Medulla oblongata (tissue), 1 donor: Measurements from ENCODE around the gene CA10.

ENCODE experiments used
- DNase-seq: peaks from one replicate; pipeline ENCODE4 v3.0.0-alpha.2; 2015; ENCODE audit errors: extremely low spot score

Gene CA10

DNA sequence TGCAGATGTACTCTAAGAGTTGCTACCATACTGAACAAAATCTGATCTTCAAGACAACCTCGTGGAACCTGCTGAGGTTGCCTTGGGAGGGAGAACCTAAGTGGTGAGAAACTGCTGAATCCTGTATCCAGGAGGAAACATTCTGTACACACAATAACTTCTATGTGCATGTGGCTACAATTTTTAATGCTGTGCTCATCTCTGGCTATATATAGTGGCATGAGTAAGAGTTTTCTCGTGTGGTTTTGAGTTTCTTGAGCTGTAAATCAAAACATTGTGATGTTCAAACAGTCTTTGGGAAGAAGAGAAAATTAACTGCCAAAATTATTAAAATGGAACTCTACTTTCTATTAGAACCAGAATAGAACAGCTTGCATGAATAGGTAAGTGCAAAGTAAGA is 206.8 kb downstream of the CA10 start:
- DNase-seq: no peak

GRCh38 chr17:51948128-51948527 is 210.4 kb downstream of the CA10 start:
- no peak for DNase-seq

GRCh38 chr17:51947160-51947735 is 211.3 kb downstream of the CA10 start:
- DNase-seq: no peak

- no peak for DNase-seq
Measured at GRCh38 chr17:51946311-51946710, 212.2 kb downstream of the CA10 start.

DNA sequence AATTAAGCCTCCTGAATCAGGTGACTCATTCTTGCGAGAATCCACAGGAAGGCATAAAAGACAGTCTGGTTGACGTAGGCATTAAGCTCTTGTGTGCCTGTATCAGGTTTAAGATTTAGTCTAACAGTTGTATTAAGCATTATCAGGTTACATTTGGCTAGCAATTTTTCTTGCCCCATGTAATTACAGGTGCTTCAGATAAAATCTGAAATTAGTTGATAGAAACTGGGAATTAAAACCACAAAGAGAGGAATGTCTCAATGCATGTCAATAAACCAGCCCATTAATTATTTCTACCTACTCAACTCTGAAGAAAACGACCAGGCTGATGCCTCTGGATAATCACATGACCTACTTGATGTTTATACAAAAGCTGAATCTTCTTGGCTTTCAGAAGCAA is 217.2 kb downstream of the CA10 start:
- no peak for DNase-seq

- no peak for DNase-seq
Measured at GRCh38 chr17:51937264-51937663, 221.2 kb downstream of the CA10 start.

GRCh38 chr17:51935477-51935876 is 223.0 kb downstream of the CA10 start:
- no peak for DNase-seq

DNA sequence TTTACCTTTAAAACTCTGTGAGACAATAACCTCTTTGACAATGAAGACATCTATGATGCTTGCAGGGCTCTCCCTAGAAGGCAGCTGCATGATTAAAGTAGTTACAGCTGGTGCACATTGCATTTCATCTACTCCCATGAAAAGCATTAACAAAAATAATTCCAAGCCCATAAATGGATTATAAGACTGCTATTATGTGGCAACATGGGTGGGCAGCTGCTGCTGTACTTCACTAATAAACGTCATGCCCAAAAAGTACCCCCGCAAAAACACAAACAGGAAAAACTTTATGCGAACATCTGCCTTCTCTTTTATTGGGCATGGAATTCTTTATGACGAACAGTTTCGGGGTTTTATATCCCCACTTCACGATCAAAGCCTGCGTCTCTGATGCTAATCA is 224.9 kb downstream of the CA10 start:
- no peak for DNase-seq

GRCh38 chr17:51926448-51926847 is 232.1 kb downstream of the CA10 start:
- DNase-seq: no peak

DNA sequence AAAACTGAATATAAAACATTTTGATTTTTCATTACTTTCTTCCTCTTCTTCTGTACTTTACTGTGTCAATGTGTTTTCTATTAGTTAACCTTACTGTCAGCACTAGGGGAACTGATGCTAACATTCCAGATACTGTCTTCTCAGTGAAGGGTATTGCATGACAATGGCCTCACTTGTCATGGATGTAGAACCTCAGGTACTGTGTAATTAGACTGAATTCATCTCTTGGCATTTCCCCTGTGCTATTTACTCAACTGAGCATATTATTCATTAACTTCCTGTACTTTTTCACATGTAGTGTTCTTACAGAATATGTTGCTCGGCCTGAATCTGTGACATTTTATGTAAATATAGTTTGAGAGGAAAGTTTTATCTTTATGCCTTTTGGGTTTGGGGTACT is 237.0 kb downstream of the CA10 start:
- no peak for DNase-seq

GRCh38 chr17:51914577-51914976 is 243.9 kb downstream of the CA10 start:
- no peak for DNase-seq

DNA sequence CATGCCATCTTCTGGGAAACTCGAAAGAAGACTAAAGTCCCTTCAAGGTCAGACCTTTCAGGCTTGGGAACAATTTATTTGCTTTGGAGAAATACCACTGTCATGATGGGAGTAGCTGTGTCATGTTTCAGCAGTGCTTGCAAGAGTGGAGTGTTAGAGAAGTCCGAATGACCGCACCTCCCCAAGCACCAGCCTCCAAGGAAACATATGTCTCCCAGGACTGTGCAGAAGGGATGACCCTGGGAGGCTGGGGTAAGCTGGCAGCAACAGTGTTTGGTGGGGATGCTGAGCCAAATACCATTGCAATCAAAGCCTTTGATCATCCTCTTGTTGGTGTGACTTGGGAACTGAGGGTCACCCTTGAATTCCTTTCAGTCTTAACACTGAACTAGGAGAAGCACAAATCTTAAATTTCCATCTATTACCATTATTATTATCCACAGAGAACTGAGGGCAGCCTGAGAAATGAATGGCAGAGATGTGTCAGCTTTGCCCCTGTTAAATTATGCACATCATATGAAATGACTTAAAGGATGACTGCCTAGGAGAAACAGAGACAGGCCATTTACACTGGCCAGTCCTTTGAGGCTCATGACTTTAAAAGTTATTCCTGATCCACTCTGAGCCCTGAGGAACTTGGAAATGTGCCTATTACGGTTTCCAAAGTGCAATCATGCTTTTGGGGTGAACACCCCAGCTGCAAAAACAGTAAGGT is 244.9 kb downstream of the CA10 start:
- DNase-seq: no peak

DNA sequence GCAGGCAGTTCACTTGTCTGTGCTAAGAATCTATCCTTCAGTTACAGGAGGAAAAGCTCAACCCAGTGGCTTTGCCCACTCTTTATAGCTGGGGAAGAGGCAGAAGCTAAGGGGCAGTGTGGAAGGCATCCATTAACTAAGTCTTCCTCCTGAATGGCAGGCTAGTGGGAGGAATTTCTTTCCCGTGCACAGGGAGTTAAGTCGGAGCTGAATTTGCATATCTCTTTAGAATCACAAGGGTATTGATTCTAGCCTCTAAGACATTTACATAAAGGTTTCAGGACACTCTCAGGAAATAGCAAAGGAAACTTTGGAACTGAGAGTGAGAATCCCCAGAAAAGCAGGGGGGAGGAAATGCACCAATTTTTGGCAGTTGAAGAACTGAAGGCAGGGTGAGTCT is 245.6 kb downstream of the CA10 start:
- no peak for DNase-seq

DNA sequence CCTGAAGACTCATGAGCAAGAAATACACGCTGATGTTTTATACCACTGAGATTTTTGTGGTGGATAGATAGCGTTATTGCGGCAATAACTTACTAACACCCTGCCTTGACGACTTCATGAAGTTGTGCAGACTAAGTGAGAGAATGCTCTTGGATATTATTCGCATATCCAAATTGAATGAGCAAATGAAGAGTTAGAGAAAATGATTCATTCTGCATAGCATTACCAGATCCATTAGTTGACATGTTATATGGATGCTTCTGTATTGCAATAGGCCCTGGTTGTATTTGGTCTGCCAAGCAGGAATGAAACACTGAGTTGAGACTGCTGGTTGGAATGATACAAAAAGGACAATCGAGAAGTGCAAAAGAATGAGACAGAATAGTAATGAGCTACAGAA is 247.3 kb downstream of the CA10 start:
- no peak for DNase-seq

GRCh38 chr17:51909971-51910370 is 248.5 kb downstream of the CA10 start:
- DNase-seq: no peak

- no peak for DNase-seq
Measured at GRCh38 chr17:51908841-51909537, 249.5 kb downstream of the CA10 start.

- DNase-seq: no peak
Measured at GRCh38 chr17:51907041-51907440, 251.5 kb downstream of the CA10 start.

DNA sequence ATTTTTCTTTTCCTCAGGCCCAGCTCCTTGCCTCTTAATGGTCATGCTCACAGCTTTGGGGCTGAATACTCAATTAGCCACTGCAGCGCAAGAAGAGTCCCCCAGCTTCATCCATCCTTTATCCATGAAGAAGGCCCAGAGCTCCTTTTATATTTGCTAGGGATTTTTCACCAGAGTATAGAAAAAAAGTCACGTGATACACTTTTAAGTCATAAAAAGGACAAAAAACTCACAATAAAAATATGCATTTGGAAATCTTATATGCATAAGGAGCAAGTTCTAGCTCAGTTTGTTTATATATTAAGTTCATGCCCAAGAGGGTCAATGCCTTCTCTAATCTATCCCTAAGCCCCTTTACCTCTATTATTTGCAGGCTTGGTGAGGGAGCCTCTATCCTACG is 254.1 kb downstream of the CA10 start:
- DNase-seq: no peak

GRCh38 chr17:51901242-51901641 is 257.3 kb downstream of the CA10 start:
- DNase-seq: no peak

- DNase-seq: no peak
Measured at GRCh38 chr17:51891936-51892335, 266.6 kb downstream of the CA10 start.

GRCh38 chr17:51890710-51891109 is 267.8 kb downstream of the CA10 start:
- no peak for DNase-seq

DNA sequence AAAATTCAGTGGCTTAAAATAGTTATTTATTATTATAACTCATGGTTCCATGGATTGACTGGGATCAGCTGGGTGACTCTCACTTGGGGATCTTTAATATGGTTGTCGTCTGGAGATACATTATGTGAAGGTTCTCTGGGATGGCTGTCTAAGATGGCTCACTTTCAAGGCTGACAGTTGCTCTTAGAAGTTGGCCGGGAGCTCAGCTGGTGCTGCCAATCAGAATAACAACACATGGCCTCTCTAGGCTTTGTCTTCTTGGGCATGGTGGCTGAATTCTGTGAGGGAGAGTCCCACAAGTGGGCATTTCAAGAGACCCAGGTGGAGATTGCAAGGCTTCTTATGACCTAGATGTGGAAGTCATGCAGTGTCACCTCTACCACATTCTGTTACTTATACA is 269.7 kb downstream of the CA10 start:
- no peak for DNase-seq

GRCh38 chr17:51876986-51877385 is 281.5 kb downstream of the CA10 start:
- no peak for DNase-seq
